Adrenal gland (tissue), 5 donors: ENCODE measurements around the gene OSR1.

Experiments used
- CTCF ChIP-seq, 6 experiments: fragments of 450-650 bp in 4 of 6; fragments of 200-600 bp in 2 of 6; sonication (generic) in 1 of 6; IDR thresholded peaks; 1 replicate in 5 of 6; 2 replicates in 1 of 6; pipeline versions ENCODE4 v1.5.1 to v1.8.0; 2016 to 2021; ENCODE audit warnings: antibody characterized with exemption in 6 of 6, mild to moderate bottlenecking in 2 of 6, moderate library complexity in 1 of 6
- POLR2A ChIP-seq, 2 donors: fragments of 450-650 bp; IDR thresholded peaks; one replicate each; pipeline ENCODE4 v1.6.1; 2017; ENCODE audit warnings: antibody characterized with exemption in 2 of 2, mild to moderate bottlenecking in 2 of 2, moderate library complexity in 1 of 2
- donor health status: DM: no; HTN: no; CAD: no.

DNA sequence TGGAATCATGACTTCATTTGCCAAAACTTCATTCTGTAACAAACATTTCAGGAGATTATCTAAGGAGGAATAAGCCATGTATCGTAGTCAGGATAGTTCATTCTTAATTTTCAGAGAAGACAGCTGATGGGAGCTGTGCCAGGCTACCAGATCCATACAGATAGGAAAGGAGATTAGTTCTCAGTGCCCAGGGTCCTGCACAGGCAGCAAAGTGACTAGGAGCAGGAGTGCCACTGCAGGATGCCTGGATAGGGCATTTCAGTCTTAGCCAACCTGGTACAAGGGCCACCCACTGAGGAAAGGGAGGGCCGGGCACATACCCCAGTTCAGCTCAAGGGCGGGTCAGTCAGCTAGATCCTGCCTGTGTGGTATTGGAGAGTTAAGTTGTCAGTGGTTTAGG, 6.7 kb upstream of the OSR1 start:
- TF ChIP-seq CTCF (IDR thresholded peaks at IDR 0.05) = no peak
- TF ChIP-seq POLR2A (IDR thresholded peaks at IDR 0.05) = no peak
